MM.1S (cell line): ENCODE results near the gene KRT34.
"Not testable (repeated sequence)": the region's sequence is repeated elsewhere in the genome, so short reads cannot be mapped to it uniquely, and the experiment has no call there.

Source experiments
- DNase-seq: peaks from one replicate; pipeline ENCODE4 v3.0.0-alpha.2; 2015
- H2AFZ ChIP-seq: fragments of 300-600 bp; sonication (generic); 2 replicates; pipeline ENCODE4 v1.6.0; 2016; ENCODE audit warnings: antibody characterized with exemption, low read length
- H3F3A ChIP-seq: fragments of 300-600 bp; sonication (generic); 2 replicates; pipeline ENCODE4 v1.6.1; 2016; ENCODE audit warnings: mild to moderate bottlenecking, antibody characterized with exemption, low read length, moderate library complexity, mixed read lengths; ENCODE audit not compliant: insufficient read depth
- H3K27ac ChIP-seq: fragments of 300-600 bp; sonication (generic); 2 replicates; pipeline ENCODE4 v1.5.1; 2016; ENCODE audit warnings: mild to moderate bottlenecking, low read length
- H3K27me3 ChIP-seq: fragments of 300-600 bp; sonication (generic); replicated peaks from 2 replicates; pipeline ENCODE4 v1.6.0; 2016; ENCODE audit warnings: low read length; ENCODE audit not compliant: insufficient read depth
- H3K36me3 ChIP-seq: fragments of 300-600 bp; sonication (generic); replicated peaks from 2 replicates; pipeline ENCODE4 v1.6.1; 2016; ENCODE audit warnings: mild to moderate bottlenecking, low read length, mixed read lengths; ENCODE audit not compliant: insufficient read depth
- H3K4me1 ChIP-seq: fragments of 300-600 bp; sonication (generic); 2 replicates; pipeline ENCODE4 v1.6.1; 2016; ENCODE audit warnings: low read length, mixed read lengths
- H3K4me2 ChIP-seq: fragments of 300-600 bp; sonication (generic); 2 replicates; pipeline ENCODE4 v1.6.0; 2016; ENCODE audit warnings: low read depth, low read length
- H3K4me3 ChIP-seq: fragments of 300-600 bp; sonication (generic); 2 replicates; pipeline ENCODE4 v1.5.1; 2016; ENCODE audit warnings: low read length, mixed read lengths
- H3K79me2 ChIP-seq: fragments of 300-600 bp; sonication (generic); 2 replicates; pipeline ENCODE4 v1.6.1; 2016; ENCODE audit warnings: mixed run types, low read length, mixed read lengths
- H3K9ac ChIP-seq: fragments of 300-600 bp; sonication (generic); 2 replicates; pipeline ENCODE4 v1.6.1; 2016; ENCODE audit warnings: low read length, mixed read lengths
- H3K9me2 ChIP-seq: fragments of 300-600 bp; sonication (generic); replicated peaks from 2 replicates; pipeline ENCODE4 v1.6.1; 2016; ENCODE audit warnings: mild to moderate bottlenecking, low read length, mixed read lengths; ENCODE audit not compliant: insufficient read depth
- H3K9me3 ChIP-seq: fragments of 300-600 bp; sonication (generic); replicated peaks from 2 replicates; pipeline ENCODE4 v1.6.1; 2016; ENCODE audit warnings: mild to moderate bottlenecking, low read length, mixed read lengths; ENCODE audit not compliant: insufficient read depth
- H4K20me1 ChIP-seq: fragments of 300-600 bp; sonication (generic); 2 replicates; pipeline ENCODE4 v1.6.1; 2016; ENCODE audit warnings: mild to moderate bottlenecking, low read length, moderate library complexity, mixed read lengths; ENCODE audit not compliant: insufficient read depth
- EZH2 ChIP-seq: fragments of 300-600 bp; sonication (generic); optimal IDR thresholded peaks from 2 replicates; pipeline ENCODE3; 2017; ENCODE audit warnings: low read depth, mild to moderate bottlenecking, antibody characterized with exemption, low read length, mixed read lengths
- EZH2phosphoT487 ChIP-seq: fragments of 300-600 bp; sonication (generic); IDR thresholded peaks from 2 replicates; pipeline ENCODE4 v1.6.1; 2018; ENCODE audit warnings: antibody characterized with exemption, low read length
- TF ChIP-seq, protein P1 (sequence below): fragments of 300-600 bp; sonication (generic); IDR thresholded peaks from 2 replicates; pipeline ENCODE4 v1.5.1; 2016; ENCODE audit warnings: antibody characterized with exemption, low read length, mixed read lengths

Gene KRT34

DNA sequence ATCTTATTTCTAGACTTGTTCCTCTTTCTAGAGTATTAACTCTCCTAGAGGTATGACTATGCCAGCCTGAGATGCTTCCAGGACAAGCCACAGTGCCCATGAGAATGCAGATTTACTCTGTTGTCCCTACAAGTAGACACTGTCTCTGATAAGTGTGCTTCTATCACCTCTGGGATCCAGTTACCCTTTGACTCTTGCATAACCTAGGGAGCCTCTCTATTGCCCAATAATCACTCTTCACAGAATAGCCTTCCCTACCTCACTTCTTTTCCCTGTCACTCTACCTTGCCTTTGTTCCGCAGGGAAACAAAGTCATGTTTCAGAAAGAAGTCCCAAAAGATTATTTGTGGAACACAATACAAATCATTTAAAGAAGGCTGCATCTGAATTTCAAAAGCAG is 1.6 kb upstream of the KRT34 start:
- Histone ChIP-seq H2AFZ (no peak overlapping the region), H4K20me1 (no peaks in the 10 kb centered on the region), H3K9me3 (no peaks in the 10 kb centered on the region), H3K27ac (no peak overlapping the region), H3K4me1 (no peaks in the 10 kb centered on the region), H3K36me3 (no peaks in the 10 kb centered on the region), H3K27me3 (no peaks in the 10 kb centered on the region), H3K9me2 (no peaks in the 10 kb centered on the region), H3K4me3 (no peak overlapping the region), H3K4me2 (no peak overlapping the region), H3K79me2 (no peaks in the 10 kb centered on the region), H3F3A (no peaks in the 10 kb centered on the region), H3K9ac (no peak overlapping the region)
- DNase-seq = no peak
- TF ChIP-seq EZH2 = no peak
- TF ChIP-seq, protein P1, sequence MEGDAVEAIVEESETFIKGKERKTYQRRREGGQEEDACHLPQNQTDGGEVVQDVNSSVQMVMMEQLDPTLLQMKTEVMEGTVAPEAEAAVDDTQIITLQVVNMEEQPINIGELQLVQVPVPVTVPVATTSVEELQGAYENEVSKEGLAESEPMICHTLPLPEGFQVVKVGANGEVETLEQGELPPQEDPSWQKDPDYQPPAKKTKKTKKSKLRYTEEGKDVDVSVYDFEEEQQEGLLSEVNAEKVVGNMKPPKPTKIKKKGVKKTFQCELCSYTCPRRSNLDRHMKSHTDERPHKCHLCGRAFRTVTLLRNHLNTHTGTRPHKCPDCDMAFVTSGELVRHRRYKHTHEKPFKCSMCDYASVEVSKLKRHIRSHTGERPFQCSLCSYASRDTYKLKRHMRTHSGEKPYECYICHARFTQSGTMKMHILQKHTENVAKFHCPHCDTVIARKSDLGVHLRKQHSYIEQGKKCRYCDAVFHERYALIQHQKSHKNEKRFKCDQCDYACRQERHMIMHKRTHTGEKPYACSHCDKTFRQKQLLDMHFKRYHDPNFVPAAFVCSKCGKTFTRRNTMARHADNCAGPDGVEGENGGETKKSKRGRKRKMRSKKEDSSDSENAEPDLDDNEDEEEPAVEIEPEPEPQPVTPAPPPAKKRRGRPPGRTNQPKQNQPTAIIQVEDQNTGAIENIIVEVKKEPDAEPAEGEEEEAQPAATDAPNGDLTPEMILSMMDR = no peak
- no peak for TF ChIP-seq EZH2phosphoT487

DNA sequence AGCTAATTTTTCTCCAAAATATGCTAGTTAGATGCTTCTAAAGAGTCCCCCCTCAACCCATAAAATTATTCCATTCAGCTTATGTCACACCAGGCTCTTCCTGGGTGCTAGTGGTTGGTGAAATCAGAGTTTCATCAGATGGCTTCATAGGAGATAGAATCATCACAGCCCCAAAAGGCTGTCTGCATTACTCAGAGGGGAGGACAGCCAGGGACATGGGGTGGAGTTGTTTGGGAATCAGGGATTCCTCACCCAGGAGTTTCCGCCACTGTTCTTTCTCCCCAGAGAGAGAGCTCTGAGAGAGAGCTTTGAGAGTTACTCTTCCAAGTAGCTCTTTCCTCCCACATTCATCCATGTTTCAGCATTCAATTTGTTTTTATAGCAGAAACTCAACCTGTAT is 288 bp upstream of the KRT34 start:
- no peak for DNase-seq
- no peak overlapping the region for H3K4me3 ChIP-seq
- H3K79me2 ChIP-seq = no peaks in the 10 kb centered on the region
- no peaks in the 10 kb centered on the region for H3K4me1 ChIP-seq
- H3K9me2 ChIP-seq = no peaks in the 10 kb centered on the region
- no peak overlapping the region for H3K9ac ChIP-seq
- H3K4me2 ChIP-seq = no peak overlapping the region
- no peaks in the 10 kb centered on the region for H3F3A ChIP-seq
- H4K20me1 ChIP-seq = no peaks in the 10 kb centered on the region
- H3K36me3 ChIP-seq = no peaks in the 10 kb centered on the region
- H3K27me3 ChIP-seq = no peaks in the 10 kb centered on the region; the same call in 1 of the 2 replicates
- no peak overlapping the region for H3K27ac ChIP-seq
- H2AFZ ChIP-seq = no peak overlapping the region
- TF ChIP-seq EZH2phosphoT487 = no peak
- no peak for TF ChIP-seq EZH2
- TF ChIP-seq, protein P1 = no peak
- H3K9me3 ChIP-seq = no peaks in the 10 kb centered on the region

DNA sequence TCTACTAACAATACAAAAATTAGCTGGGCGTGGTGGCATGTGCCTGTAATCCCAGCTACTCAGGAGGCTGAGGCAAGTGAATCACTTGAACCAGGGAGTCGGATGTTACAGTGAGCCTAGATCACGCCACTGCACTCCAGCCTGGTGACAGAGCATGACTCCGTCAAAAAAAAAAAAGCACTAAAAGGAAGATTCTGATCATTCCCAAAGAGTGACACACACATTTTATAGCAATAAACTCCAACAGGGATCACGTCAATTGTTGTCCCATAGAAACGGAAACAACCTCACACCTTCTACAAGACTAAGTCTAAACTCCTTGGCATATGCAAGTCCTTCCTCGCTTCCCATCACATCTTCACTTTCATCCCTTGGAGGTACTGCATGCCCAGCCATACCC is 2.0 kb downstream of the KRT34 start:
- H3K36me3 ChIP-seq, H3K27me3 ChIP-seq, H3K4me1 ChIP-seq, H3K9me2 ChIP-seq, DNase-seq, H3K4me2 ChIP-seq, H3K9me3 ChIP-seq, H4K20me1 ChIP-seq, H3K4me3 ChIP-seq, H3F3A ChIP-seq, H3K9ac ChIP-seq, H3K79me2 ChIP-seq, H3K27ac ChIP-seq, H2AFZ ChIP-seq: not testable (repeated sequence)

DNA sequence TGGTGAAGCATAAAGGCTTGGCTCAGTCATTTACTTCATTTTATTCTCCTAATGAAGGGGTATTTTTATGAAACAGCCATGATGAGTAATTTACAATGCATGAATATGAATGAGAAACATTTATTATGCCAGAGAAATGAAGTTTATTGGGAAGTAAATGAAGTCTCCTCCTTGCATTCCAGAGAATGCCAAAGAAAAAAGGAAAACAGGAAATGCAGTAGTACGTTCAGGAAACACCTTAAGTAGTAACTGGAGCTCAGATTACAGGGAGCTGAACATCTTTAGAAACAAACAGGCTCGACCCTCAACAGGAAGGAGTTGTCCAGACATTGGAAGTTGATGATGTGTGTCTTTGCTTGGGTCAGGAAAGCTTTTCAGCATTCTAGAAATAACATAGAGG is 4.6 kb downstream of the KRT34 start:
- Histone ChIP-seq H3K4me3 (no peak overlapping the region), H3K9ac (no peak overlapping the region), H3K27me3 (no peaks in the 10 kb centered on the region; the same call in 1 of the 2 replicates), H3K27ac (no peak overlapping the region), H4K20me1 (no peaks in the 10 kb centered on the region), H3K4me1 (no peaks in the 10 kb centered on the region), H3K79me2 (no peaks in the 10 kb centered on the region), H3F3A (no peaks in the 10 kb centered on the region), H2AFZ (no peak overlapping the region), H3K9me2 (no peaks in the 10 kb centered on the region), H3K4me2 (no peak overlapping the region), H3K36me3 (no peaks in the 10 kb centered on the region), H3K9me3 (no peaks in the 10 kb centered on the region)
- TF ChIP-seq EZH2 = no peak
- DNase-seq = no peak
